ENCODE data around the gene LCA5. TPM values are rescaled to one million over a fixed set of nuclear protein-coding genes. Genes with fewer than 3 reads are reported as not detected.
A peak's percentile ranks its signal among the peaks of the same experiment; 100 is the strongest.
"Not testable (repeated sequence)": the region's sequence is repeated elsewhere in the genome, so short reads cannot be mapped to it uniquely, and the experiment has no call there.

The LCA5 gene
- polyA plus RNA-seq (2013, experiment 1 of 2; ENCODE audit: insufficient read length): 3.7 TPM
- 3.8 TPM for polyA plus RNA-seq (2013, experiment 2 of 2; ENCODE audit: insufficient read length)

DNA sequence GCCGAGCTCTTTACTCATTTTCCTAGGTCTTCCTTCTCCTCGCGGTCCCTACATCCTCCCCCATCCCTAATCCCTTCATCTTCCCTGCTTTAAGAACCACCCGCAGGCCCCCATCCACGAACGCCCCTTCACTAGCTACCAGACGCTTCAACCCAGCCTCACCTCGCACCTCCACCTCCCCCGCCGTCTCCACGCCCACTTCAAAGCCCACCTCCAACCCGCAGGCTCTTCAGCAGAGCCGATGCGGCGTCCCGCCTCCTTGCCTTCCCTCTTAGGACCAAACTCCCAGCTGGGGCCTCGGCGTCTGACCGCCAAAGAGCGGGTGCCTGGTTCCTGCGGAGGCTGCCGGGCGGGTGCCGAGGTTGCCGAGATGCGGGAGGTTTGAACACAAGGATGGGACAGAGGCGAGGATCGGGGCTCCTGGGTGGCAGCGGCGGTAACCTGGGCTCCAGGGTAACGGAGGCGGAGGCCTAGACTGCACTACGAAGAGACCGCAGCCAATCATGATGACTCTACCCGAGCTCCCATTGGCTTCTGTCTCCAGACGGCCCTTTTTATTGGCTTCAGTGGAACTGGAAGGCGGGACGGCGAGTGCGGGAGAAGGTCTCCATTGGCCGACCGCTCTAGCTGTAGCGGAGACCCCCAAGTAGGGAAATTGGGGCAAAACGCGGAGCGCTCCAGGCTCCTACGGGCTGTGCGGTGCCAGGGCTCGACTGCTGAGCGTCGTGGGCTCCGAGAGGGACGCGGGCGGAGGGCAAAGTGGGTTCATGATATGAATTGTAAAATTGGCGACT is at the start of gene LCA5:
TSS of gene LCA5 (minus strand) at position 477 of the 794 bp plus-strand sequence. CDS start 18,536 bp downstream, outside the sequence.
- peak; percentile 98 for DNase-seq

DNA sequence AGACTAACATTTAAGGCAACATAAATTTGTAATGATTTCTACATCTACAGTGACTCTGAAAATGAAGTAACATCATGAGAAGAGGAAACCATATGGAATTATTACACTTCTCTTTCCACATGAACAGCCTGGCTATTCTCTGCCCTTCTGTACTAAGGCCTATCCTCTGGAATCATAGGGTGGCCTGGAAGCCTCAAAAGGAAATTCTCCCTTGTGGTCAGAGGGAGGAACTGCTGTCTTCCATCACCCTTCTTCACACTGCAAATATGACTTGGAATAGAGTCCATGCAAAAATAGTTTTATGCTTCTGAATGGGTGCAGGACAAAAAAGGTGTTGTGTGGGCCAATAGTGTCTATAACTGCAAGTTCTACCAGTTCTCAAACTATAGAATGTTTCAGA is 49.3 kb upstream of the LCA5 start:
- peak; percentile 9 for DNase-seq

DNA sequence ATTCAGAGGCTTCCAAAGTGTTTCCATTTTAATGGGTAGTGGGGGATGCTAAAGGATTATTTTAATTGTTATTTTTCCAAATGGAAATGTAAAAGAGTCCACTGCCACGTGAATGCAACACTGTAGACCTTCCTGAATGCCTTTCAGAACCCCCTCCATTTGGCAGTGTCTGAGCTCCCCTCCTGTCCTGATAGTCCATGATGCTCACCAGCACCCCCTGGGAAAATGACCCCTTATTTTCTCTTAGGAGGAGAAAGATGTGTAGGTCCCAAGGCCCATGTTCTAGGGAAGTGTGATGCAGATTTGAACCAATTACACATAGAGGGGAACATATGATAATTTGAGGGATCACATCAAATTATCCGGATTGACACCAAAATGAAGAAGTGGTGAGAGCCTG is 47.1 kb upstream of the LCA5 start:
- no peak for DNase-seq

DNA sequence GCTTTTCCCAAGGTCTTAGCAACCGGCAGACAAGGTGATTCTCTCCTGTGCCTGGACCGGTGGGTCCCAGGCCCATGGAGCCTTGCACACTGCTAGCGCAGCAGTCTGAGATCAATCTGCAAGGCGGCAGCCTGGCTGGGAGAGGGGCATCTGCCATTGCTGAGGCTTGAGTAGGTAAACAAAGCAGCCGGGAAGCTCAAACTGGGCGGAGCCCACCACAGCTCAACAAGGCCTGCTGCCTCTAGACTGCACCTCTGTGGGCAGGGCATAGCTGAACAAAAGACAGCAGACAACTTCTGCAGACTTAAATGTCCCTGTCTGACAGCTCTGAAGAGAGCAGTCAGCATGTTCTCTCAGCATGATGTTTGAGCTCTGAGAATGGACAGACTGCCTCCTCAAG is 40.7 kb upstream of the LCA5 start:
- DNase-seq: not testable (repeated sequence)

GRCh38 chr6:79574630-79575225 is 37.5 kb upstream of the LCA5 start:
- peak; percentile 78 for DNase-seq

GRCh38 chr6:79574174-79574573 is 36.9 kb upstream of the LCA5 start:
- DNase-seq: no peak

GRCh38 chr6:79571030-79571367 is 33.8 kb upstream of the LCA5 start:
- DNase-seq: no peak

DNA sequence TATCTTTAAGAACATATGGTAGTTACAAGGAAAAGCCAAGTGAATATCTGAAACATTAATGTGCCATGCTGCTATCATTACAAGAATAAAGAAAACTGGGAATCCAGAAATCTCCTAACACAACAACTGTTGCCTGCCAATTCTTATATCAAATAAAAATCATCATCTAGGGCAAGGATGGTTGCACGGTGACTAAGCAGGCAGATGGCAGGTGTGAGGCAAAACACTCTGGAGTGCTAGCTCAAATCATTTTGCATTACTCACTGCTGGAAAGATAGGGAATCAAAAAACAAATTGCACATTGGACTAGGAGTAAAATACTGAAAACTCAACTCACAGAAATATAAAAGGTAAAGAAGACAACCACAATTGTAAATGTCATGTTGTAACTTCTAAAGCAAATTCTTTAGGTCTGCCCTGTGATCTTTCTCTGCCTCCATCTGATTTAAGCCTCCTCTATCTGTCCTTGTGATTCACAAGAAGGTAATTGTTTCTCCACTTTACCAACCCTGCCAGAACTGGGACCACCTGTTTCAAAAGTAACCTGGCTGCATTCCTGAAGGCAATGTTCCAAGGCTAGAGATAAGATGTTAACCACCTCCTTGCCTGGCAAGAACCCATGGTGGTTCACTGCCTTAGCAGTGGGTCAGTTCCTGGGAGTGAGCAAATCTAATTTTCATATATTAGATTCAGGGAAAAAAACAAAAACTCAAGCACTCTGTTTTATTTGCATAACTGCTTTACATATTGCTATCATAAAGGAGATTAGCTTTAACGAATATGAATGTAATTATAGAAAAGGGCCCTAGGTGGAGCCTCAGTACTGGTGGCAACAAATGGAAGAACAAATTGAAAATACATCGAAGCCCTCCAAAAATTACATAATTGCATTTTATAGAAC is 33.1 kb upstream of the LCA5 start:
- peak; percentile 26 for DNase-seq

DNA sequence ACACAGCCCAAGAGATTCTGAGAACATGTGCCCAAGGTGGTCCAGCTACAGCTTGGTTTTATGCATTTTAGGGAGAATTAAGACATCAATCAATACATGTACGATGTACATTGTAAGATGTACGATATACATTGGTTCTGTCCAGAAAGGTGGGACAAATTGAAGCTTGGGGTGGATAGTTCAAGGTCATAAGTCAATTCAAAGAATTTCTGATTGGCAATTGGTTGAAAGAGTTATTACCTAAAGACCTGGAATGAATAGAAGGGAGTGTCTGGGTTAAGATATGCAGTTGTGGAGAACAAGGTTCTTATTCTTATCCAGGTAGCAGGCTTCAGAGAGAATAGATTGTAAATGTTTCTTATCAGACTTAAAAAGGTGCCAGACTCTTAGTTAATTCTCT is 31.8 kb upstream of the LCA5 start:
- DNase-seq: no peak

DNA sequence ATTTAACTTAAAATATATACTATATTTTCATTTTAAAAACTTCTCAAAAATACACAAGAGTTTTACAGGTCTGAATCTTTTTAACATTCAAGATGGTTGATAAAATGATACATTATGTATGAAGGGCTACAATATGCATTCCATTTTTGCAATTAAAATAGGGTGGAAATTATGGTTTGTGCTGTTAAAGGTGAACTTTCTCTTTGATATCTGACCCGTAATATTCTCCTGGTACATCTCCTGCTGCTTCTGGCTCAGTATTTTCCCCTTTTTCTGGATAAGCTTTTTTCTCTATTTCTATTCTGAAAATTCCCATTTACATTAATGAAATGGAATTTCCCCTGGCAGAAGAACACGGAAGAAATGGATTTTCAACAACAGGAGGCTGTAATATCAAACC is 27.4 kb upstream of the LCA5 start:
- DNase-seq: no peak

DNA sequence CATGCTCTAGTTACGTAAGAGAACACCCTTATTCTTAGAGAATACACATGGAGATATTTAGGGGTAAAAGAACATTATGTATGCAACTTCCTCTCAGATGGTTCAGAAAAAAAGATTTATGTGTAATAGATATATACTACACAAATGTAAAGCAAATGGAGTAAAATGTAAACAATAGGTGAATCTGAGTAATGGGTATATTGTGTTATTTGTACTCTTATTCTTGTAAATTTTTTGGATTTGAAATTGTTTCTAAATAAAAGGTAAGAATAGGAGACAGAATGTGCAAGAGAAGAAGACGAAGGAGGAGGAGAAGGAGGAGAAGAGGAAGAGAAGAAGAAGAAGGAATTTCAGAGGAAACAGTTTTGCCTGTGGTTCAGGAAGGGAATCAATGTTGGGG is 22.5 kb upstream of the LCA5 start:
- no peak for DNase-seq

DNA sequence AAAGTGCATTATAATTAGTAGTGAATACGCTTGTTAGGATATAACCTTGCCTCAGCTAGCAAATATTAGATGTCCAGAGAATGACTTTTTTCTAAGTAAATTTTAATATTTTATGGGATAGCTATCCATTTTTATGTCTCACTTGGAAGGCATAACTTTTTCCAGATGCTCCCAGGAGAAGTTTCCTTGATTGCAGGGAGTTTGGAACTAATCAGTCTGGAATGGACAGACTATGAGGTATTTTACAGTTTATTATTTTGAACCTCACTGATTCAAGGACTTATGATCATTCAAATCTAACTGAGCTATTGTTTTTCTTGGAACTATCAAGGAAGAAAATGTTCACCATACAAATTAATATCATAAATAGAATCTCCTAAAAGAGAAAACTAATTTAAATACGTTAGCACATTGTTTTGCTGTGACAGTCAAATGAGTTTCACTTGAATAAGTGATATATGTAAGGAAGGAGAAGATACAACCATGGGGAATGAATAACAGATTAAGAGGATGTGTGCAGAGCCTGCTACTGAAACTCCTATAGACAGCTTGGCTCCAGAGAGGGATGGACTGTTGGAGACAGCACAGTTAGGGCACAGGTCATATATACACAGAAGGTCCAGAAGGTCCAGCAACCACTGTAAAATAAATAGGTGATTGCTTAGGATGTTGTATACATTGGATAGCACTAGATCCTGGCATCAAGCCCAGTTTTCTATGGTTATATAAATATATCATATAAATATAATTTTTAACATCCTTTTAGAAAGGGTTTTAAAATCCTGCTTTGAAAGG is 20.6 kb upstream of the LCA5 start:
- peak; percentile 27 for DNase-seq

- no peak for DNase-seq
Measured at GRCh38 chr6:79554305-79554704, 17.1 kb upstream of the LCA5 start.

- no peak for DNase-seq
Measured at GRCh38 chr6:79551401-79551800, 14.2 kb upstream of the LCA5 start.

- no peak for DNase-seq
Measured at GRCh38 chr6:79548304-79548703, 11.1 kb upstream of the LCA5 start.

- DNase-seq: peak; percentile 45
Measured at GRCh38 chr6:79546186-79546585, 9.0 kb upstream of the LCA5 start.

GRCh38 chr6:79544939-79545450 is 7.8 kb upstream of the LCA5 start:
- peak; percentile 94 for DNase-seq

DNA sequence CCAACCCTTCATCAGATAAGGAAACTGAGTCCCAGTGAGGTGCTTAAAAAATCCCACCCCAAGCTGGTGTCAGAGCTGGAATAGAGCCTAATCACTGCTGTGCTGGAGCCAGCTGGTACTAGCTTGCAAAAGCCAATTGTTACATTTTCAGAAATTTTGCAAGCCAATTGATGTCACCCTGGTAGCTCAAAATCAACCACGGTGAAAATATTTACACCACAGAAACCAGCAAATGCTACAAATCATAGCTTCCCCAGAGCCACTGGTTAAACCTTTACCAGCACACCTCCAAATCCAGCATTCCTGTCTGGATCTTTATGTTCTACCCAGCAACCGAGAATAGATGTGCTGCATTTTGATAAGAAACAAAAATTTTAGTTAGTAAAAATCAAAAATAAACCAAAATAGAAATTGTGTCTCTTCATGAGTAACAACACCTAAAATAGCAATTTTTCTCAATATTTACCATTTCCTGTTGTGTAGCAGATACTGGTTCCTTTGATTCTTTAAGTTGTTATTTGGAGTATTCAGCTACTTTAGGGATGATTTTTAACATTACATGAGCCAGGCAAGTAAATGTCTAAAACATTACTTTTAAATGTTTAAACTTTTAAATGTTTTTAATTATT is 7.2 kb upstream of the LCA5 start:
- DNase-seq: peak; percentile 67

GRCh38 chr6:79543886-79544285 is 6.7 kb upstream of the LCA5 start:
- no peak for DNase-seq

GRCh38 chr6:79543411-79543810 is 6.2 kb upstream of the LCA5 start:
- DNase-seq: no peak

DNA sequence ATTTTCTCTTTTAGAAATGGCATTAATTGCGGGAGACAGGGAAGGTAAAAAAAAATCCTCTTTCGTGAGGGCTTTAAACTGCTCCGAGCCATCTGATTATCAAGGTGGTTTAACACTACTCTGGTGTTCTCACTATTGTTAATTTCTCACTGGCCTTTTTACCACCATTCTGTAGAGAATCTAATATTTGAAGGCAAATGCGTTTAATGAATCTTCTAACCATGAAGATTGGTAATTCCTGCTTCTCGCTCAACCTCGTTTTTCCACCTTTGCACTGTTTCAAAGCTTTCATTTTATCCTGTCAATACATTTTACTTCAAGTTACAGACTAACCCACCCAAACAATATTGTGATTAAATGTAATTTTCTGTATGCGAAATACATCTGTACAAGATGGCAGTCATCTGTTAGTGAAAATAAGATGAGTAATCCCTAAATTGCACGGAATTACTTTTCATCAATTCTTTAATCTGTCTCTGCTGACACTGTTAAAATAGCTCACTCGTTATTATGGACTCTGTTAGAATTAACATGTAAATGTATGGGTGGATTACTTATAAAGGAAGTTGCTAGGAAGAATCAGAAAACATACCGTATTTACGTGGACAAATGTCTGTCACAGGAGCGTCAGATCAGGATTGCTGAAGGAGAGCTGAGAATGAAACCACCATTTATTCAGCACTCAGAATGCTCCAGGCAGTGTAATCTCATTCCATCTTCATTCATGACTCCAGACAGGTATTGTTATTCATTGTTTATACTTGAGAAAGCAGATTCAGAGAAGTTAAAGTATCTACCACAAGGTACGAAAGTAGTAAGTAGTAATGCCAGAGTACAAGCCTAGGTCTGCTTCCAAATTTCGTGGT is 1.1 kb upstream of the LCA5 start:
- DNase-seq: no peak

All from fibroblast of skin of abdomen (primary cell).